PFSK-1 (cell line): ENCODE data around the gene LSM4.

Experiments used
- POLR2AphosphoS5 ChIP-seq: IDR thresholded peaks from 2 replicates; pipeline ENCODE4 v1.6.1; 2012; ENCODE audit warnings: low read depth, mild to moderate bottlenecking, control low read depth, low read length, moderate library complexity
- REST ChIP-seq, 2 experiments: IDR thresholded peaks; 2 replicates each; pipeline versions ENCODE4 v1.6.1 to v1.8.0; 2011 to 2012; ENCODE audit warnings: low read depth in 2 of 2, low read length in 2 of 2, control low read depth in 1 of 2, inconsistent platforms in 1 of 2, mild to moderate bottlenecking in 1 of 2, moderate library complexity in 1 of 2; ENCODE audit not compliant: insufficient read depth in 1 of 2
- TAF1 ChIP-seq: IDR thresholded peaks from 2 replicates; pipeline ENCODE4 v1.6.1; 2012; ENCODE audit warnings: low read length, control low read depth, borderline replicate concordance; ENCODE audit not compliant: insufficient read depth

- TF ChIP-seq REST (IDR thresholded peaks at IDR 0.05; ENCODE audit: insufficient read depth in 1 of 2, low read depth in 2 of 2, low read length in 2 of 2), result peak in 1 of 2 experiments; percentile 38; a peak in 1 of 4 replicates
- TF ChIP-seq TAF1, result no peak
- peak; percentile 64; the same call in 1 of the 2 replicates for TF ChIP-seq POLR2AphosphoS5
Observed at GRCh38 chr19:18322759-18323460, at the start of gene LSM4.
